GM20431 (cell line): ENCODE data around the gene ABCE1.

Experiments
- in situ Hi-C: fragments of 300-500 bp; cut with MseI, MboI; formaldehyde crosslinking; loops from one replicate; pipeline ENCODE4 v1.15.0; 2020; ENCODE audit warnings: low sequenced_read_pairs; ENCODE audit not compliant: unreplicated experiment

Gene ABCE1

GRCh38 chr4:145097821-145098674, at the start of gene ABCE1, which contains the start of gene ANAPC10:
Gene ABCE1 (plus strand): TSS chr4:145098311. CDS start chr4:145104413, 6,102 bp downstream.
Gene ANAPC10 (minus strand): TSS chr4:145098196. CDS start chr4:145096099, 2,097 bp downstream.
- in situ Hi-C loops = no loop called here

DNA sequence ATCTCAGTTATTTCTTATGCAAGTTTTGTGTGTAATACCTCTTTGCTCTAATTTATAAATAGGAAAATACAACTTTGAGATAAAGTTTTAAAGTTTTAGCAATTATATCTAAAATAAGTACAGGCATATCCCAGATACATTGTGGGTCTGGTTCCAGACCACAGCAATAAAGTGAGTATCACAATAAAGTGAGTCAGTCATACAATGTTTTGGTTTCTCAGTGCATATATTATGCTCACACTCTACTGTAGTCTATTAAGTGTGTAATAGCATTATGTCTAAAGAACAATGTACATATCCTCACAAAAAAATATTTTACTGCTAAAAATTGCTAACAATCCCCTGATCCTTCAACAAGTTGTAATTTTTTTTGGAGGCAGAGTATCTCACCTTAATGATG, 49.3 kb upstream of the ABCE1 start:
- in situ Hi-C loops = loop anchor here (25.0 kb wide), 1 partner anchor 862 kb away; no protein-coding TSS in a partner anchor

- in situ Hi-C loops = loop anchor here (25.0 kb wide), 1 partner anchor 862 kb away; no protein-coding TSS in a partner anchor
Observed at GRCh38 chr4:145049241-145049640, 48.9 kb upstream of the ABCE1 start.

GRCh38 chr4:145055533-145056257, 42.4 kb upstream of the ABCE1 start:
- in situ Hi-C loops = loop anchor here (25.0 kb wide), 1 partner anchor 418 kb away; the partner anchor contains the start of gene HHIP

DNA sequence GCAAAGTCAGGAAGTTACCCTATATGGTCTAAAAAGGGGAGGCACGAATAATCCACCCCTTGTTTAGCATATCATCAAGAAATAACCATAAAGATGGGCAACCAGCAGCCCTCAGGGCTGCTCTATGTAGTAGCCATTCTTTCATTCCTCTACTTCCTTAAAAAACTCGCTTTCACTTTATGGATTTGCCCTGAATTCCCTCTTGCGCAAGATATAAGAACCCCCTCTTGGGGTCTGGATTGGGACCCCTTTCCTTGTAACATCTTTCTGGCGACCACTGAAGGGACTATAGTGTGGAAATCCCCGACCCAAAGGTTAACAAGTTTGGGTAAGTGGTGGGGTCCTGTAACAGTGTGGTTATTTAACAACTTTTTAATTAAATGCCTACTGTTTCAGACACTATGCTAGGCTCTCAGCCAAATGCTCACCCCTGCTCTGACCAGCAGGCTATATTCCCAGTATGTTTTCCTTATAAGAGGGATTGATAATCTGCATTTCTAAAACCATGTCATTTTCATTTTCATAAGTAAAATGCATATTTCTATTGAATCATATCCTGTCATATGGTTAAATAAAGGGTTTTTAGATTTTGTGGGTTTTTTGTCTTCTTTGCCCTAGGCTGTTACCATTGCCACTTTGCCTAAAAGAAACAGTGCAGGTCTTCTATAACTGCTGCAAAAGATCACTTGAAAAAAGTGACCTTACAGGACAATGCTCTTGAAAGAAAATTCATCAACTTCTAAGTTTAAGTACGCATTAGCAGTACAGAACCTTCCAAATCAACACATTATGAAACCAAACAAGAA, 41.6 kb upstream of the ABCE1 start:
- in situ Hi-C loops = loop anchor here (25.0 kb wide), 1 partner anchor 419 kb away; the partner anchor contains the start of gene HHIP

DNA sequence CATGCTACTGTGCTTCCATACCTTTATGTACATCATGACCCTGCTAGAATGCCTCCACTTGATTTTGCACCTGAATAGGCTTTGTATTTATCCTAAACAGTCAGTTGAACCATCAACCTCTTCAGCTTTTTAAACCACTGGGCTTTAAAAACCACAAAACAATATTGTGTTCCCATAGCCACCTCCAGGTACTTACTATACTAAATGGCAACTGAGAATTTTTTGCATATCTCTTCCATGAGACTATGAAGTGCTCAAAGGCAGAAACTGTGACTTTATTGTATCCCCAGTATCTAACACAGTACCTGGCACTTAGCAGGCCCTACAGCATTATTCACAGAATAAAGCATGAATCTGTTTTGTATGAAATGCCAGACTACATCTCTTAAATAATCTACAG, 39.9 kb upstream of the ABCE1 start:
- in situ Hi-C loops = loop anchor here (25.0 kb wide), 1 partner anchor 421 kb away; the partner anchor contains the start of gene HHIP

GRCh38 chr4:145061318-145061920, 36.7 kb upstream of the ABCE1 start:
- in situ Hi-C loops = loop anchor here (25.0 kb wide), 1 partner anchor 424 kb away; the partner anchor contains the start of gene HHIP

GRCh38 chr4:145066063-145066501, 32.0 kb upstream of the ABCE1 start:
- in situ Hi-C loops = loop anchor here (25.0 kb wide), 1 partner anchor 429 kb away; the partner anchor contains the start of gene HHIP

- in situ Hi-C loops = loop anchor here (25.0 kb wide), 1 partner anchor 432 kb away; the partner anchor contains the start of gene HHIP
Observed at GRCh38 chr4:145069361-145069760, 28.8 kb upstream of the ABCE1 start.

DNA sequence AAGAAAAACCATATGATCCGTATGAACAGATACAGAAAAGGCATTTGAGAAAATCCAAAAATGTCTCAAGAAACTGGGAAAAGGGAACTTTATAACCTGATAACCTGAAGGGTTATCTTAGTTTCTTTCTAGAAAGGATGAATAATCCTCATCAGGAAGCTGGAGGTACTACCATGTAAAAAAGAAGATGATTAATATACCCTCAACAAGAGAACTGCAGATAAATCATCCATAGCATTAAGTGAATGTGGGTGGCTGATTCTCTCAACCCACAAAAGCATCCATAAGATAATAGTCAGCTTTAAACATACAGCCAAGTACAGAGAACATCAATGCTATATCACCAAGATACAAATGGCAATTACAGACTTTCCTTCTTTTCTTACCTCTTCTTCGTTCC, 26.6 kb upstream of the ABCE1 start:
- in situ Hi-C loops = loop anchor here (25.0 kb wide), 1 partner anchor 434 kb away; the partner anchor contains the start of gene HHIP

GRCh38 chr4:145075742-145076468, 22.2 kb upstream of the ABCE1 start:
- in situ Hi-C loops = no loop called here

DNA sequence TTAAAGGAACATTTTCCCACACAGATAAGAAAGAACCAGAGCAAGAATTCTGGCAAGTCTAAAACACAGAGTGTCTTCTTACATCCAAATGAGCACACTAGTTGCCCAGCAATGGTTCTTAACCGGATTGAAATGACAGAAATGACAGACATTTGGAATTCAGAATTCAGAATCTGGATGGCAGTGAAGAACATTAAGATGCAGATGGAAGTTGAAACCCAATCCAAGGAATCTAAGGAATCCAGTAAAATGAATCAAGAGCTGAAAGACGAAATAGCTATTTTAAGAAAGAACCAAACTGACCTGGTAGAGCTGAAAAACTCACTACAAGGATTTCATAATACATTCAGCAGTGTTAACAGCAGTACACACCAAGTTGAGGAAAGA, 21.6 kb upstream of the ABCE1 start:
- in situ Hi-C loops = no loop called here

DNA sequence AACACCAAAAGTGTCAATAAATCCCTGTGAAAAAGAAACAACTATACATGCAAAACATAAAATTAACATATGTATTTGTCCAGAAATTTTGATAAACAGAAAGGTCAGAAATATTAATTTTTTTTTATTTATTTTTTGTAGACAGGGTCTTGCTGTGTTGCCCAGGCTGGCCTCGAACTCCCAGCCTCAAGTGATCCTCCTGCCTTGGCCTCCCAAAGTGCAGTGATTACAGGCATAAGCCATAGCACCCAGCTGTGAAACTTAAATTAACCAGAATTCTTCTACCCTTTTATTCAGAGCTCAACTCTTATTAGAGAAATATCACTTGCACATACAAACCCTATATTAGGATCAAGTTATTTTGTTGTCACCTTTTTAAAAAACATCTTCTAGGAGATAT, 16.4 kb upstream of the ABCE1 start:
- in situ Hi-C loops = no loop called here

- in situ Hi-C loops = no loop called here
Observed at GRCh38 chr4:145083891-145084605, 14.1 kb upstream of the ABCE1 start.

- in situ Hi-C loops = no loop called here
Observed at GRCh38 chr4:145090380-145090779, 7.7 kb upstream of the ABCE1 start.

- in situ Hi-C loops = no loop called here
Observed at GRCh38 chr4:145093638-145094037, 4.5 kb upstream of the ABCE1 start.

DNA sequence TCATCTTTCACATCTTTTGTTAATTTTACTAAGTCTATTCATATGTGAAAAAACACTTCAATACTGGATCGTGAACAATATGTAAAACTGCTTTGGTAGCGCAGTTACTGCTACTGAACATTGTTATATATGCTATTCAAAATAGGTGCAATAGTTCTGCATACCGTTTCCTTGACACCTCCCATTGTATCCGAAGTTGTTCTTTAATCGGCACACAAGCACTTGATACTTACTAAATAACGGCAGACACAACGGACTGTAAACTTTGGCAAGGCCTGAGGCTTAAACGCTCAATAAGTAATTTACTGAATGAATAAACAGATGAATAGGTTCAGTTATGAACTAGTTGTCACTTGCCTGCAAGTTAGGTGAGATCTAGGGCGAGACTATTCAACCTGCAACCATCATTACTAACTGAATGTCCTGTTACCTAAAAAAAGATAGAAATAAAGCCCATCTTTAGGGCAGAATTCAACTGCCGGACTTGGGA, 735 bp upstream of the ABCE1 start:
- in situ Hi-C loops = no loop called here

DNA sequence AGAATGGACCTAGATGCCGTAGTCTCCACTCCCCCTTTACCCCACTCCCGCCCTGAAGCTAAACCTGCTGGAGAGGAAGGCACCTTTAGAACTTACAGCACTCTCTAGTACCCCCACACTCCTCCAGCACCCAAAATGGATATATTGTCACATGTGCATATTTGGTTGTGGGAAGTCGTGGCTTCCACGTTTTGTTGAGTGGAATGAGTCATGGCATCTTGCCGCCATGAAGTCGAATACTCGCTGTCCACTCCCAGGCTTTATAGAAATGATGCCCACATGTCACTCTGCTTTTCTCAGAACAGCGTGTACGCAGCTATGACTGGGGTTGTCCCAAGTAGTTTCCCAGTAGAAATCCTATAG, 545 bp downstream of the ABCE1 start:
- in situ Hi-C loops = no loop called here
